ENCODE measurements around the gene C6orf47. TPM values are rescaled to one million over a fixed set of nuclear protein-coding genes. Genes with fewer than 3 reads are reported as not detected.

The C6orf47 gene
- polyA plus RNA-seq, 6 donors from 2014 or later: 16.8 to 39.9 (median 28.4) TPM

DNA sequence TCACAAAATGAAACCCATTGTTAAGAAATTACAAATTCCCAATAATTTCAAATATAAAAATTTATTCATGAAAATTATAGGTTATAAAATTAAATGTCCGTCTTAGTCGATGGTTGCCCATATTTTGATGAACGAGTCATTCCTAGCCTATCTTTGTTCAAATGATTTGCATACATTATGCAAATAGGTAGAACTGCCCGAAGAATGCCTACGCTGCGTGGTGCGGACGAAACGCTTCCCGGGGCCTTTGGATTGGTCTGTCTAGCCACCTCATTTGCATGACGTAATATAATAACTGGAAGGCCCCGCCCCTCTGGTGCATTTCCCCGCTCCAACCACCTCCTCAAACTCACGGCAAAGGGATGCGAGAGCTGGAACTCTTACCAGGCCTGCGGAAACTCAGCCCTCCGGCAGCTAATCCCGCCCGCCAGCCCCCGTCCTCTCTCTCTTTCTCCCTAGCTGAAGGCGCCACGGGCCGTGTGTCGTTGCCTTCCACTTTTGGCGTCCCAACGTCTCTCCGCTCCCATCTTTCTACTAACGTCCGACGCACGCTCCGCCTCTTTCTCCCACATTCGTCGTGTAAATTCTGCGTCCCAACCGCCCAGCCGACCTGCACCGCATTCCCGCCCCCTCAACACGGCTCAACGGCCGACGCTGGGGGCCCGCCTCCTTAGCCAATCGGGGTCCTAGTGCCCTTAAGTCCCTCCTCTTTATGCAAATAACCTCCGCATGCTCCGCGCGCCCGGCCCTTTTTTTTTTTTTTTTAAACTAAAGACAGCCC lies 40.6 kb downstream of the C6orf47 start:
- Mint-ChIP-seq H3K36me3 (no peaks in the 10 kb centered on the region), H3K27me3 (no peaks in the 10 kb centered on the region), H3K4me1 (peaks cover 35 to 52% (median 37%) of the 10 kb centered on the region in 3 donors), H3K27ac (peak overlapping the region; percentile 91 to 100 (median 97)), H3K9me3 (peaks cover 0 to 1% (median 0%) of the 10 kb centered on the region in 7 donors), H3K4me3 (peak overlapping the region; percentile 74 to 98 (median 92))
- peak; percentile 79 to 80 for ATAC-seq (ENCODE audit: low read depth in 2 of 2)
- DNase-seq: peak; percentile 94

DNA sequence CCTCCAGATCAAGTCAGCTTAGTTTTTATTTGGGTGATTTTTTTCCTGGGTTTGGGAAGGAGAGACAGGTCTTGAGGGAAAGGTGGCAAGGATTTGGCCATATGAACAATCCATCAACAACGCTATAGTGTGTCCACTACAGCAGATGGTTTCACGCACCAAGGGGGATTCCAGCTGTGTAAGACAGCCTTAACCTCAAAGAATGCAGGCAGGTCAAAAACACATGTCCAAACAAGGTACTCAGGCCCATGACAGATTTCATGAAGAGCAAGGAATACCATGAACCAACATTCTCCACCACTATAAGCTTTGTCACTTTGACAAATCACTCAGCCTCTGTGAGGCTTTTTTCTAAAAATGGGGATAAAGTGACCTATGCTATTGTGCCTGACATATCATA lies 43.6 kb downstream of the C6orf47 start:
- Mint-ChIP-seq H3K4me3 (peak overlapping the region in 1 of 8 donors; percentile 63), H3K27ac (no peak overlapping the region), H3K36me3 (no peaks in the 10 kb centered on the region), H3K9me3 (peaks cover 0 to 1% (median 0%) of the 10 kb centered on the region in 7 donors), H3K27me3 (no peaks in the 10 kb centered on the region), H3K4me1 (peaks cover 39 to 55% (median 43%) of the 10 kb centered on the region in 3 donors)
- ATAC-seq (ENCODE audit: low read depth in 2 of 2): no peak
- DNase-seq: no peak

DNA sequence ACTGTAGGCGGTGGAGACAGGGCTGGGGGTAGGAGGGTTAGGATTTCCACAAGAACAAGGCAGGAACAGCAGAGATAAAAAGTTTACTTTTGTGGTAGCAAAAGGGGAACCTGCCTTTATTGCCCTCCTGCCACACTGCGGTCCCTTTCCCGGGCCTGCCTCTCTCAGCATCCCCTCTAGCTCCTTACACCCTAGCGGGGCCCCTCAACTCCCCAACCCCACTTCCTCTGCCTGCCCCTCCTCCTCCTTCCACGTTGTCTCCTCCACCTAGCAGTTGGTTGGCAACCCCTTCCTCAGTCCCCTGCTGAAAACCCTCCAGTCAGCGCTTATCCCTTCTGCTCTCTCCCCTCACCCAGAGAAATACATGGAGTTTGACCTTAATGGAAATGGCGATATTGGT lies 44.8 kb downstream of the C6orf47 start:
- Mint-ChIP-seq H3K36me3 (no peaks in the 10 kb centered on the region), H3K9me3 (peaks cover 0 to 1% (median 0%) of the 10 kb centered on the region in 7 donors), H3K4me1 (peaks cover 29 to 44% (median 36%) of the 10 kb centered on the region in 3 donors), H3K27me3 (no peaks in the 10 kb centered on the region), H3K4me3 (peak overlapping the region in 6 of 8 donors; percentile 55 to 74 (median 56)), H3K27ac (peak overlapping the region; percentile 60 to 81 (median 72))
- ATAC-seq (ENCODE audit: low read depth in 2 of 2) (no peak), DNase-seq (peak; percentile 38)

DNA sequence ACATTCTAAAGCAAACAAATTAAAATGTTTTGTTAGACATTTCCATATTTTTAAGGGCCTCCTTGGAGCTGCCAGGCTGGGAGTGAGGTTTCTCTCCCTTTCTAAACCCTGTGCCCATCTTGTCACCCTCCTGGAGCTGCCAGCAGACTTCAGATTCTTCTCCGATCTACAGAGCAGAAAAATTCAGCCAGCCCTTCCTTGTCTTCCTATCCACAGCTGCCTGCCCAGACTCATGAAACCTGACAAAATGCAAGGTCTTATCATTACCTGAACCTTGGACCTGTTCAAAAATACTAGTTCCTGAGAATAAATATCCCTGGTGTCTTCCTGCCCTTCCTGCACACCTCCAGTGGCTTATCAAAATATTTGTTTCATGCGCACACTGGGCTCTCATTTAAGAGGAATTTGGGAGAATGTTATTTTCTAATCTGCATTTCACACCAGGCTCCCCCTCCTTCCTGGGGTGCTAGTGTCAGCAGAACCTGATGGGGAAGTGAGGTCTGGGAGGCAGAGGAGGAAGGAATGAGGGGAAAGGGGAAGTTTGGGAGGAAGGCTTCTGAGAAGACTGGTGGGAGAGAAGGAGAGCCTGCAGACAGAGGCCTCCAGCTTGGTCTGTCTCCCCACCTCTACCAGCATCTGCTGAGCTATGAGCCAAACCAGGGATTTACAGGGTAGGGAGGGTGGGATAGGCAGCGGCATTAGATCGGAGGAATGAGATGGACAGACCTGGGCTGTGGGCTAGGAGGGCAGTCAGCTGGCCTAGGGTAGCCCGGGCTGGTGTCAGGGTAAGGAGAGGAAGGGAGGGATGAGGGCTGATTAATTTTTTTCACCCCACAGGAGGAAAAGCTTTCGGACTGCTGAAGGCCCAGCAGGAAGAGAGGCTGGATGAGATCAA lies 45.6 kb downstream of the C6orf47 start, which contains the start of gene AIF1:
TSS of gene AIF1 (plus strand) at position 551 of the 895 bp plus-strand sequence. CDS start at position 647, 96 bp downstream.
- ATAC-seq (ENCODE audit: low read depth in 2 of 2) (peak; percentile 24 to 38), DNase-seq (no peak)
- Mint-ChIP-seq H3K27ac (peak within 1 kb of the TSS; percentile 60 to 92 (median 86)), H3K4me1 (peaks cover 29 to 41% (median 31%) of the 10 kb centered on the region in 3 donors), H3K4me3 (peak within 1 kb of the TSS; percentile 54 to 88 (median 68)), H3K9me3 (no peaks in the 10 kb centered on the region), H3K27me3 (no peaks in the 10 kb centered on the region), H3K36me3 (no peaks in the 10 kb centered on the region)

DNA sequence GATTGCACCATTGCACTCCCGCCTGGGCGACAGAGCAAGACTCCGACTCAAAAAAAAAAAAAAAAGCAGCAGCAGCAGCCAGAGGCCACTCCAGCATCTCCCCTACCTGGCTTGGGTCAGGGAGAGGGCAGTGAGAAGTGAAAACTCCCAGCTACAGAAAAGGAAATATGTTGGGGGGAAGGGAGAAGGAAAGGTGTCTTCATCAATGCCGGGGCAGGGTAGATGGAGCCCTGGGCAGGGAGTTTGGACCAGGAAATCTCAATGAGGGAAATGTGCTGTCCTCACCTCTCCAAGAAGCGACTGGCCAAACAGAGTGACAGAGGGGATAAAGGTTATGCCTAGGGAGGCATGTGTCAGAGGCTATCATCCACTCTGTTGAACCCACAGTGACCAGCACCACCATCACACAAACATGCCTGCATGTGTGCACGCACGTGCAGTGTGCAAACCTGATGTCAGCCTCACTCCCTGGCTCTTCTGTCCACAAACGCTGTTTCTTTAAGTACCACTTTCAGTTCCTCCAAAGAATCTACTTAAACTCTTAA lies 46.4 kb downstream of the C6orf47 start:
- DNase-seq: no peak
- peak overlapping the region in 5 of 6 donors; percentile 40 to 92 (median 58) for H3K27ac Mint-ChIP-seq
- H3K4me3 Mint-ChIP-seq: peak overlapping the region in 4 of 8 donors; percentile 56 to 88 (median 80)
- no peaks in the 10 kb centered on the region for H3K27me3 Mint-ChIP-seq
- peak; percentile 72 to 73 for ATAC-seq (ENCODE audit: low read depth in 2 of 2)
- H3K4me1 Mint-ChIP-seq: peaks cover 29 to 34% (median 31%) of the 10 kb centered on the region in 3 donors
- no peaks in the 10 kb centered on the region for H3K36me3 Mint-ChIP-seq
- no peaks in the 10 kb centered on the region for H3K9me3 Mint-ChIP-seq

DNA sequence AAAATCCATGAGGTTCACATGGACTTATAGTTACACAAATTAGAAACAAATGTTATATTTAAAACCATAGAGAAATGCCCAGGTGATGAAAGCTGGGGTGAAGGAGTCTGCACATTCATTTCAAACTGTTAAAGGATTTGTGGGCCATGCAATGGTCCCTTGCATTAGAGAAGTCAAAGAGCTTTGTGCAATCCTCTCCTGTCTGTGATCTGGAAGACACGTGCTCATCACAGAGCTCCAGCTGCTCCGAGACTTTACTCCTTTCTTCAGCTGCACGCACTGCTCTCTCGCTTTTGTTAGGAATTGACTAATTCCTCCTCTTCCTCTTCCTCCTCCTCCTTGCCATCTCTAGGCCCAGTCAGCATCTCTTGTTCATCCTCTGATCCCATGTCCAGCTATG lies 49.6 kb downstream of the C6orf47 start:
- Mint-ChIP-seq H3K9me3 (no peaks in the 10 kb centered on the region), H3K36me3 (no peaks in the 10 kb centered on the region), H3K27ac (peak overlapping the region in 1 of 6 donors; percentile 56), H3K4me3 (no peak overlapping the region), H3K27me3 (no peaks in the 10 kb centered on the region), H3K4me1 (peaks cover 22 to 25% (median 23%) of the 10 kb centered on the region in 3 donors)
- DNase-seq: no peak
- ATAC-seq (ENCODE audit: low read depth in 2 of 2): no peak

DNA sequence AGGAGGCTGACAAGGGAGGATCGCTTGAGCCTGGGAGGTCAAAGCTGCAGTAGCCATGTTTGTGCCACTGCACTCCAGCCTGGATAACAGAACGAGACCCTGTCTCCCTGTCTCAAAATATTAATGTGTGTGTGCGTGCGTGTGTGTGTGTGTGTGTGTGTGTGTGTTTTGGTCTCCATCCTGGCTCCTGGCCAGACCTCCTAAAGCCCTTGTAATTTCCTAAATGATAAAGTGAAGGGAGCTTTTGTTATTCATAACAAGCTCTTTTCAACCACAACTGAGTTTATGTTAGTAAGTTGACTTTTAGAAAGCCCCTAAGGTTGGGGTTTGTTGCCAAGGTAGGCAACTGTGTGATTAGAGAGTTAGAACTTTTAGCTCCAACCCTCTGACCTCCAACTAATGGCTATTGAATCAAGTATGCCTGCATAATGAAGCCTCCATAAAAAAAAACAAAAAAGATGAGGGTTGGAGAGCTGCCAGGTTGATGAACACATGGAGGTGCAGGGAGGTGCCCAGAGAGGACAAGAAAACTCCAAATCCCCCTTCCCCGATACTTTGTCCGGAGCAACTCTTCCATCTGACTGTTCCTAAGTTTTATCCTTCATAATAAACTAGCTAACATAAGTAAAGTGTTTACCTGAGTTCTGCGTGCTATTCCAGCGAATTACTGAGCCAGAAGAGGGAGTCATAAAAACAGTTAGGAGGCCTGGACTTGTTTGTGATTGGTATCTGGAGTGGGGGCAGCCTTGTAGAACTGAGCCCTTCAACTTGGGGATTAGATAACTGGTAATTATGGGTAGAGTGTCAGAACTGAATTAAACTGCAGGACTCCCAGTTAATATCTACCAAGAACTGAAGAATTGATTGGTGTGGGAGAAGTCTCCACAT lies 50.8 kb downstream of the C6orf47 start:
- ATAC-seq (ENCODE audit: low read depth in 2 of 2): no peak
- no peak overlapping the region for H3K27ac Mint-ChIP-seq
- no peaks in the 10 kb centered on the region for H3K9me3 Mint-ChIP-seq
- H3K36me3 Mint-ChIP-seq: no peaks in the 10 kb centered on the region
- no peak for DNase-seq
- H3K27me3 Mint-ChIP-seq: no peaks in the 10 kb centered on the region
- no peak overlapping the region for H3K4me3 Mint-ChIP-seq
- H3K4me1 Mint-ChIP-seq: peaks cover 10 to 13% (median 11%) of the 10 kb centered on the region in 3 donors

Other genes with a start within 250 kb of the C6orf47 start
- 10 to 100 TPM in 3 of 6 donors, 1 to 10 TPM in 3; 4.4 to 14.3 (median 9.7) TPM for gene MICB, start 162.6 kb downstream of the C6orf47 start, polyA plus RNA-seq (ENCODE audit: low read depth in 6 of 6)
- not detected for gene MCCD1, start 131.8 kb downstream of the C6orf47 start, polyA plus RNA-seq (ENCODE audit: low read depth in 6 of 6)
- gene DDX39B, start 118.8 kb downstream of the C6orf47 start, polyA plus RNA-seq (ENCODE audit: low read depth in 6 of 6): 100 to 1,000 TPM in 1 of 6 donors, 10 to 100 TPM in 5; 41.6 to 117 (median 74.5) TPM
- under 1 TPM in 2 of 6 donors, not detected in 4; 0.67 to 0.69 TPM for gene ATP6V1G2, start 114.2 kb downstream of the C6orf47 start, polyA plus RNA-seq (ENCODE audit: low read depth in 6 of 6)
- 10 to 100 TPM in 2 of 6 donors, 1 to 10 TPM in 3, under 1 TPM in 1; 0.24 to 11.4 (median 8.9) TPM for gene NFKBIL1, start 113.2 kb downstream of the C6orf47 start, polyA plus RNA-seq (ENCODE audit: low read depth in 6 of 6)
- 10 to 100 TPM in 5 of 6 donors, 1 to 10 TPM in 1; 6.6 to 26.0 (median 19.4) TPM for gene LTA, start 88.5 kb downstream of the C6orf47 start, polyA plus RNA-seq (ENCODE audit: low read depth in 6 of 6)
- gene TNF, start 85.2 kb downstream of the C6orf47 start, polyA plus RNA-seq (ENCODE audit: low read depth in 6 of 6): 1 to 10 TPM; 1.1 to 5.2 (median 2.6) TPM
- gene LTB, start 78.4 kb downstream of the C6orf47 start, polyA plus RNA-seq (ENCODE audit: low read depth in 6 of 6): 1,000 to 10,000 TPM; 1,940 to 3,141 (median 2,206) TPM
- gene LST1, start 74.5 kb downstream of the C6orf47 start, polyA plus RNA-seq (ENCODE audit: low read depth in 6 of 6): 10 to 100 TPM; 28.2 to 78.2 (median 35.2) TPM
- 100 to 1,000 TPM in 5 of 6 donors, 10 to 100 TPM in 1; 84.4 to 158 (median 108) TPM for gene NCR3, start 67.8 kb downstream of the C6orf47 start, polyA plus RNA-seq (ENCODE audit: low read depth in 6 of 6)
- 10 to 100 TPM in 1 of 6 donors, 1 to 10 TPM in 4, under 1 TPM in 1; 0.50 to 14.4 (median 3.5) TPM for gene AIF1, start 45.5 kb downstream of the C6orf47 start, polyA plus RNA-seq (ENCODE audit: low read depth in 6 of 6)
- 10 to 100 TPM in 1 of 6 donors, 1 to 10 TPM in 4, under 1 TPM in 1; 0.70 to 11.3 (median 6.3) TPM for gene PRRC2A, start 40.1 kb downstream of the C6orf47 start, polyA plus RNA-seq (ENCODE audit: low read depth in 6 of 6)
- 10 to 100 TPM; 20.1 to 27.0 (median 24.2) TPM for gene BAG6, start 8.1 kb downstream of the C6orf47 start, polyA plus RNA-seq (ENCODE audit: low read depth in 6 of 6)
- gene APOM, start 4.9 kb downstream of the C6orf47 start, polyA plus RNA-seq (ENCODE audit: low read depth in 6 of 6): 10 to 100 TPM in 4 of 6 donors, 1 to 10 TPM in 2; 7.6 to 19.6 (median 13.7) TPM
- 10 to 100 TPM; 18.5 to 27.8 (median 23.5) TPM for gene GPANK1, start 4.2 kb upstream of the C6orf47 start, polyA plus RNA-seq (ENCODE audit: low read depth in 6 of 6)
- gene CSNK2B, start 5.3 kb upstream of the C6orf47 start, polyA plus RNA-seq (ENCODE audit: low read depth in 6 of 6): 100 to 1,000 TPM; 279 to 299 (median 286) TPM
- gene LY6G5B, start 9.2 kb upstream of the C6orf47 start, polyA plus RNA-seq (ENCODE audit: low read depth in 6 of 6): under 1 TPM in 3 of 6 donors, not detected in 3; 0.23 to 0.87 (median 0.50) TPM
- gene LY6G5C, start 20.3 kb upstream of the C6orf47 start, polyA plus RNA-seq (ENCODE audit: low read depth in 6 of 6): 1 to 10 TPM in 1 of 6 donors, under 1 TPM in 3, not detected in 2; 0.48 to 1.6 (median 0.92) TPM
- gene ABHD16A, start 42.5 kb upstream of the C6orf47 start, polyA plus RNA-seq (ENCODE audit: low read depth in 6 of 6): 10 to 100 TPM; 27.3 to 45.3 (median 33.4) TPM
- 1 to 10 TPM in 1 of 6 donors, under 1 TPM in 2, not detected in 3; 0.60 to 1.8 (median 0.75) TPM for gene LY6G6F, start 46.1 kb upstream of the C6orf47 start, polyA plus RNA-seq (ENCODE audit: low read depth in 6 of 6)
- gene LY6G6D, start 54.6 kb upstream of the C6orf47 start, polyA plus RNA-seq (ENCODE audit: low read depth in 6 of 6): not detected
- not detected for gene LY6G6C, start 61.0 kb upstream of the C6orf47 start, polyA plus RNA-seq (ENCODE audit: low read depth in 6 of 6)
- gene MPIG6B, start 62.6 kb upstream of the C6orf47 start, polyA plus RNA-seq (ENCODE audit: low read depth in 6 of 6): 1 to 10 TPM in 5 of 6 donors, not detected in 1; 3.0 to 5.1 (median 3.7) TPM
- 10 to 100 TPM; 57.1 to 87.6 (median 82.1) TPM for gene DDAH2, start 68.5 kb upstream of the C6orf47 start, polyA plus RNA-seq (ENCODE audit: low read depth in 6 of 6)
- gene CLIC1, start 75.8 kb upstream of the C6orf47 start, polyA plus RNA-seq (ENCODE audit: low read depth in 6 of 6): 100 to 1,000 TPM; 536 to 743 (median 628) TPM
- gene MSH5, start 79.2 kb upstream of the C6orf47 start, polyA plus RNA-seq (ENCODE audit: low read depth in 6 of 6): 1 to 10 TPM in 5 of 6 donors, not detected in 1; 1.9 to 9.3 (median 2.6) TPM
- under 1 TPM in 1 of 6 donors, not detected in 5; 0.96 TPM for gene SAPCD1, start 101.9 kb upstream of the C6orf47 start, polyA plus RNA-seq (ENCODE audit: low read depth in 6 of 6)
- gene VWA7, start 116.5 kb upstream of the C6orf47 start, polyA plus RNA-seq (ENCODE audit: low read depth in 6 of 6): under 1 TPM in 2 of 6 donors, not detected in 4; 0.13 to 0.29 TPM
- 10 to 100 TPM; 42.2 to 70.6 (median 50.3) TPM for gene VARS1, start 135.0 kb upstream of the C6orf47 start, polyA plus RNA-seq (ENCODE audit: low read depth in 6 of 6)
- gene LSM2, start 146.2 kb upstream of the C6orf47 start, polyA plus RNA-seq (ENCODE audit: low read depth in 6 of 6): 100 to 1,000 TPM in 1 of 6 donors, 10 to 100 TPM in 5; 75.4 to 107 (median 92.4) TPM
- 1 to 10 TPM in 1 of 6 donors, under 1 TPM in 4, not detected in 1; 0.45 to 1.4 (median 0.71) TPM for gene HSPA1L, start 154.5 kb upstream of the C6orf47 start, polyA plus RNA-seq (ENCODE audit: low read depth in 6 of 6)
- gene HSPA1A, start 154.8 kb upstream of the C6orf47 start, polyA plus RNA-seq (ENCODE audit: low read depth in 6 of 6): 10 to 100 TPM in 2 of 6 donors, 1 to 10 TPM in 3, under 1 TPM in 1; 0.23 to 12.1 (median 7.9) TPM
- 1 to 10 TPM; 1.1 to 2.8 (median 1.8) TPM for gene HSPA1B, start 167.0 kb upstream of the C6orf47 start, polyA plus RNA-seq (ENCODE audit: low read depth in 6 of 6)
- 10 to 100 TPM; 10.9 to 19.5 (median 18.2) TPM for gene NEU1, start 202.0 kb upstream of the C6orf47 start, polyA plus RNA-seq (ENCODE audit: low read depth in 6 of 6)
- not detected for gene SLC44A4, start 218.2 kb upstream of the C6orf47 start, polyA plus RNA-seq (ENCODE audit: low read depth in 6 of 6)
- 10 to 100 TPM; 29.9 to 50.7 (median 35.9) TPM for gene EHMT2, start 236.9 kb upstream of the C6orf47 start, polyA plus RNA-seq (ENCODE audit: low read depth in 6 of 6)
- gene ZBTB12, start 241.3 kb upstream of the C6orf47 start, polyA plus RNA-seq (ENCODE audit: low read depth in 6 of 6): under 1 TPM in 1 of 6 donors, not detected in 5; 0.20 TPM